ENCODE measurements around the gene SNCAIP. TPM values are rescaled to one million over a fixed set of nuclear protein-coding genes. Genes with fewer than 3 reads are reported as not detected.

SNCAIP gene
- total RNA-seq, result 1.2 TPM
- long read RNA-seq, partial matches to known transcripts, result 1 of 4 reads
- long read RNA-seq, other reads (novel, unspliced or antisense), result 2 of 4 reads

DNA sequence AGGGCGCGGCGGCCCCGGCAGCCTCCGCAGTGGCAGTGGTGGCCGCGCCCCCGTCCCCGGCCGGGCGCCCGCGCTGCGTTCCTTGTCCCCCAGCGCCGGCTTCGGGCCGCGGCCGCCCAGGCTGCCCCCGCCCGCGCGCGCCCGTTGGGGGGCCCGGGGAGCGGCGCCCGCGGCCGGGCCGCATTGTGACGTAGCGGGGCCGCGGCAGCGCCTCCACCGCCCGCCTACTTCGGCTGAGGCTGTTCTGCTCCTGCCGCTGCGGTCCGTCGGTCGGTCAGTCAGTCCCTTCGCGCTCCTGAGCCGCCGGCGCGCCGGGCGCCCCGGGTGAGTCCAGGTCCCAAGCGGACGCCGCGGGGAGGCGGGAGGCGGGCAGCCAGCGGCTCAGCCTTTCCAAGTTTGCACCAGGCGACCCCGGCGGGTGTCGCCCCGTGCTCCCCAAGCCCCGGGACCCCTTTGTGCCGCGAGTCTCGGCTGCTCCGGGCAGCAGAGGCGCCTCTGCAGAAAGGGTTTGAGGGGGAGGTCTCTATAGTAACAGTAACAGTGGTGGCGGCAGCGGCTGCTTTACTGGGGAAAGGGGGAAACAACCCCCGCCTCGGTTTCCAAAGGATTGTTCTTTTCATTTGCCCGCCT is at the start of gene SNCAIP:
TSS of gene SNCAIP (plus strand) at position 277 of the 630 bp plus-strand sequence. CDS start 78,898 bp downstream, outside the sequence.
- DNase-seq, result peak; percentile 67
- intact Hi-C loops (cut with DNase I), result no loop called here
- ATAC-seq (ENCODE audit: poor library complexity), result peak; percentile 81

DNA sequence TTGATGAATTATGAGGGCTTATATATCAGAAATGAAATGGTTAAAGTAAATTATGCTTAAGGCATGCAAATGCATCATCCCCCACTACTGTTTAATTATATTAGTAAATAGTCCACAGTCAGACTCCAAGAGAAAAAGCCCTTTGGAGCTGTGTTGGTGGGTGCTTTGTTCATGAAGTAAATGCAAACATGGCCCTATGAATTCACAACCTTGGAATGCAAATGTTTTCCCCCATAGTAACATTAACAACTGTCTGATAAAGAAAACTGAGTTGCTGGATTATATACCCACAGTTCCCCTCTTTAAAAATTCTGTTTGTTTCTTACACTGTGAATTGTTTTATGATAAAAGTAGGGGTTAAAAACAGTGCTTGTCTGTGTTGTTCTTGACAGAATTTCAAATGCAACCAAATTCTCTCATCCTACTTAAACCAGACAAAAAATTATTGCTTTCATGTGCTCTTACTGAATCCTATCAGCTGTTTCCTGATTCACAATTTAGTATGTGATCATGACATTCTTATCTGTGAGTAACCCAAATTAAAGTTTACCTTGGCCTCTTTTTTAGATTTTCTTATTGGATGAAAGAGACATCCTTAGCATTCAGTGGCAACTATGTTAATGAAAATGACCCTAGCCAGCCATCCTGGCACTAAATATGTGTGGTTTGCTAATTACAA is 48.5 kb upstream of the SNCAIP start:
- ATAC-seq (ENCODE audit: poor library complexity), result no peak
- intact Hi-C loops (cut with DNase I), result no loop called here
- no peak for DNase-seq

DNA sequence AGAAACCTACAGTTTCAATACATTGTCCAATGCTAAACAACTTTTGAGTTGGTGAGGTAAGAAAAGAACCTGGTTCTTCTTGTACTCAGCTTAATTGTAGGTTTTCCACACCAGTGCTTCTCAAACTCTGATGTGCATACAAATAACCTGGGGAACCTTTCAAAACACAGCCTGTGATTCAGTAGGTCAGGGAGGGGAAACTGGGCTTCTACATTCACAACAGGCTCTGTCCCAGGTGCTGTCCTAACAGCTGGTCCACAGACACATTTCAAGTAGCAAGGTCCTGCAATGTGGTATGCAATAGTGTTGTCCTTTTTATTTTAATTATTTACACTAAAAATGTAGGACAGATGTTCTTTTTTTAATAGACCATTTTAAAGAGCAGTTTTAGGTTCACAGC is 47.4 kb upstream of the SNCAIP start:
- no peak for DNase-seq
- intact Hi-C loops (cut with DNase I), result no loop called here
- ATAC-seq (ENCODE audit: poor library complexity), result no peak

DNA sequence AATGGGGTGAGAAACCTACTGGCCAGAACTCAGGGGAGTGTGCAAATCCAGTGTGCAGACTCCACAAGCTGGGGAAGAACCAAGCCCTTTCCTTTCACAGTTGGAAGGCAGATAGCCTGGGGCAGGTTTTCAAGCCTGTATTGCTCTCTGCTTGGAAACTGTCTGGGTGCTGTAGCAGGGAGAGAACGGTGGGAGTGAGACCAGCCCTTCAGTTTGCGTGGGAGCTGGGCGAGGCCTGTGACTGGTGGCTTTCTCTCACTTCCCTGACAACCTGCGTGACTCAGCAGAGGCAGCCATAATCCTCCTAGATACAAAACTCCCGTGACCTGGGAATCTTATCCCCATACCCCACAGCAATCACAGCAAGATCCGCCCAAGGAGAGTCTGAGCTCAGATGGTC is 44.9 kb upstream of the SNCAIP start:
- intact Hi-C loops (cut with DNase I), result no loop called here
- ATAC-seq (ENCODE audit: poor library complexity), result no peak
- no peak for DNase-seq

DNA sequence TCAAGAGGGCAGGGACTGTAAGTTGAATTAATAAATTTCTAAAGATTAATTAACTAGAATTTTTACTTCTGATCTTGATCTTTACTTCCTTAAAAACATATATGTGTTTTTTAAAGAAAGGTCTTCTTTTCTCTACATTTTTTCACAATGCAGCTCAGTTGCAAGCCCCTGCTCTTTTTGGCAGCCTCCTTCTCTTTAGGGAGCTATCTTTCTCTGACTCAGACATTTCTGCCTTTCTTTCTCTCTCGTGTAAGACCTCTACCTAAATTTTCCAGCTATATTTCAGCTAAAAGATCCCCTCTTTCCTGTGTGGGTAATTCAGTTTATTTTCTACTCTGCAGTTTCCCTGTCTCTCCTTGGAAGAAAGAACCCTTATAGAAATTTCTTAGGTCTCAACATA is 38.3 kb upstream of the SNCAIP start:
- DNase-seq (no peak), ATAC-seq (ENCODE audit: poor library complexity) (no peak)
- intact Hi-C loops (cut with DNase I), result no loop called here

DNA sequence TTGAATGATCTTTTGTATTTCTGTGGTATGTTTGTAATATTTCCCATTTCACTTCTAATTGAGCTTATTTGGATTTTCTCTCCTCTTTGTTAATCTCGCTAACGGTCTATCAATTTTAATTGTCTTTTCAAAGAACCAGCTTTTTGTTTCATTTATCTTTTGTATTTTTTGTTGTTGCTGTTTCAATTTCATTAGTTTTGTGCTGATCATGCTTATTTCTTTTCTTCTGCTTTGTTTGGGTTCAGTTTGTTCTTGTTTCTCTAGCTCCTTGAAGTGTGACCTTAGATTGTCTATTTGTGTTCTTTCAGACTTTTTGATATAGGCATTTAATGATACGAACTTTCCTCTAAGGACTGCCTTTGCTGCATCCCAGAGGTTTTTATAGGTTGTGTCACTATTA is 28.4 kb upstream of the SNCAIP start:
- intact Hi-C loops (cut with DNase I), result no loop called here
- DNase-seq, result no peak
- ATAC-seq (ENCODE audit: poor library complexity), result no peak

DNA sequence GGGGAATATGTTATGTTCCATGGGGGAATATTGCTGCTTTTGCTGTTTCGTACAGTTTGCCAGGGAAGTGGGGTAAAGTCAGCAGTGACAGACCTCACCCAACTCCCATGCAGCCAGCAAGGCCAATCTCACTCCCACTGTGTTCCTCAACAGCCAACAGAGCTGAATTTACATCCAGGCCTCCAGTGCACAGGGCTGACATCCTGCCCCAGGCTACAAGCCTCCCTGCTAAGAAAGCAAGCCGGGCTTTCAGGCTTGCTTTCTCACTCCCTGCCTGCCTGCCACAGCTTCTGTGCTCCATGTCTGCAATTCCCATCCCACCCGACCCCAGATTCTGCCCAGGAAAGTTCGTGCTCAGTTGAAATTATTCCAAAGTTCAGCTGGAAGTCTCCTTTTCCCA is 25.5 kb upstream of the SNCAIP start:
- ATAC-seq (ENCODE audit: poor library complexity) (no peak), DNase-seq (no peak)
- intact Hi-C loops (cut with DNase I), result no loop called here

DNA sequence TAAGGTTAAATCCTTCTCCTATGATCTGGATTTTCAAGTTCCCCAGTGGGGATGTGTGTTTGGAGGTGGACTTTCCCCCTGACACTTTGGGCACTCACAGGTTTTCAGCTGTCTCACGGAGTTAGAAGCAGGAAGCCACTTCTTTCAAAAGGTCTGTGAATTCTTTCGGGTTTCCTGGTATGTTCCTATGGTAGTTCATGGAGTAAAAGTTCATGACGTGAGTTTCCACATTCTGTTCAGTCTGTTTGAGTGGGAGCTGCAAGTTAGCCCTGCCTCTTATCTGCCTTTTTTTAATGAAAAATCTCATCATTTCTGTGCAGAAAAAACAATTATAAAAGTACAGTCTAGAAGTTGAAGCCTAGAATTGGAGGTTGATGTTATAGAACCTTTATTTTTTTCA is 24.9 kb upstream of the SNCAIP start:
- DNase-seq (no peak), ATAC-seq (ENCODE audit: poor library complexity) (no peak)
- intact Hi-C loops (cut with DNase I), result no loop called here

DNA sequence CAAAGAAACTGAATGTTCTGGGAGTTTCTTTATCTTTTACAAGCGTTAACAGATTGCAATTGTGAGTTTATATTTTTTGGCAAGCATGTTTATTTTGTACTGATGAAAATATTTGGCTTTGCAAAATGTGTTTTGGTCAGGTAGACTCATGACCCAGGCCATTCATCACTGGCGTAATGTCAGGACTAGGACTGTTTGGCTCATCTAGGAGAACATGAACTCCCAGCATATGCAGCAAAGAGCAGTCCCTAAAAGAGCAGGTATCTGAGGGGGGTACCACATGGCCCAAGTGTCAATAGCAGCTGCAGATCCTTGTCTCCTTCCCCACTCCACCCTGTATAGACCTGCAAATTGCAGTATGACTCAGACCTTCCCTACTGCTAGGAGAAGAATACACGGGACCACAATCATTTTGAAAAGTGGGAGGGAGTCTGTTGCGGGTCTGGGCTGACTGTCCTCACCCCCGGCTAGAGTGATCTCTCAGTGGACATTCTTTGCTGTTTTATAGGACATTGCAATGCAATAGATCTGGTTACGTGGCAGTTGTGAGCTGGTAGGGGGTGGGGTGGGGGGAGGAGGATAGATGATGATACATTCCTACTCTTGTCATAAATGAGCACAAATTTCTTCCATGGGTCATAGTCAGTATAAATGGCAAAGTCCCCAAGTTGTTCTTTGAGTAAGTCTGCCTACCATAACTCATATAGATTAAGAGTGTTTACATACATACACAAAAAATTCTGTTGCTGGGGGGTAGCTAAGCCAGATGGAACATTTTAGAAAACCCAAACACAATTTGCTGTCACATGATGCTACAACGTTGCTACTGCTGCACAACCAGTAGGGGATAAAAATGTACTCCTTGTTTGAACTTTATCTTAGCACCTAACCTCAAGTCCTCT is 20.8 kb upstream of the SNCAIP start:
- no peak for ATAC-seq (ENCODE audit: poor library complexity)
- DNase-seq, result no peak
- intact Hi-C loops (cut with DNase I), result loop anchor here (10.0 kb wide), 1 partner anchor 124 kb away; no protein-coding TSS in a partner anchor

DNA sequence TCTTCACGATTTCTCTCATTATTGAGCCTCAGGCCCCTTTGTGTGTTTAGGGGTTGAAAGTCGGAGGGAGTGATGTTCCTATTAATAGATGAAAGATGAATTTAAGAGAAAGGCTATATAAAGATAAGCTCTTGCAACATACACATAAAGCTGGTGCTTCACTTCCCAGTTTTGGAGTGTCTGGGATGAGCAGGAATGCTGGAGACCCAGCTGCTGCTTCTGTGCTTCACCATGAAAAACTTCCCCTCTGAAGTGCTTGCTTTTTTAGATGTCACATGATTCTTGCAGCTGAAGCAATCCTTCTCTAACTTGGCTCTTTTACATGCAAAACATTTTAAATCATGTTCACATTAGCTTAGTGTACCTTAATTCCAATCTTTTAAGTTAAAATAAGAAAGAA is 19.7 kb upstream of the SNCAIP start:
- no peak for ATAC-seq (ENCODE audit: poor library complexity)
- DNase-seq, result no peak
- intact Hi-C loops (cut with DNase I), result loop anchor here (10.0 kb wide), 1 partner anchor 122 kb away; no protein-coding TSS in a partner anchor

DNA sequence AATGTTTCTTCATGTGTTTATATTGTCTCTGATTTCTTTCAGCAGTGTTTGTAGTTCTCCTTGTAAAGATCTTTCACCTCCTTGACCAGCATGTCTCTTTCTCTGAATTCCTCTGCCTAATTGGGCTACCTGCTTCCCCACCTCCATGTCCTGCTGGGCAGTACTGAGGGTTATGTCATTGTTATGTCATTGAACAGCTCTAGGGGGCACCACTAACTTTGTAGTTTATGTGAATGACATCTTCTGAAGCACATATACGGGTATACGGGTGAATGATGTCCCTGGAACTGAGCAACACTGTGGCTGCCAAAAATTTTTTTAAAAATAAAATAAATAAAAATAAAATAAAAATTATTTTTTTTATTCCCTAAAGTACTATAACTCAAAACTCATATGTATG is 16.9 kb upstream of the SNCAIP start:
- DNase-seq (no peak), ATAC-seq (ENCODE audit: poor library complexity) (no peak)
- intact Hi-C loops (cut with DNase I), result loop anchor here (10.0 kb wide), 1 partner anchor 120 kb away; no protein-coding TSS in a partner anchor

DNA sequence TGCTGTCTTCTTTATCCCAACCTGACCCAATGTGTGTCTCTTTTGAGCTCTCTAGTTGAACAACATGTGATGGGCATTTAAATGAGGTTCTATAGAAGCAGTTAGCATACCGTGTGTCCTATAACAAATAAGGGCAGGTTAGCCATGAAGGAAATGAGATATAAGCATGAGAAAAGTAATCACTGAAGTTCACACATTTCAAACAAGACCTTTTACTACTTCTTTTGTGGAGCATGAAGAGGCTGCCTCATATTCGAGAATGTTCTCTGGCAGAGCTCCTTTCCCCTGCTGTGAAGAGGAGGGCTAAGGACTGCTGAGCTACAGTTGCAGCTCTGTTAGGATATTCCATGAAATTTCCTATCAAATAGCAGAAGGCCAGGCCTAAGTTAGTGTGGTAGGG is 15.2 kb upstream of the SNCAIP start:
- ATAC-seq (ENCODE audit: poor library complexity), result no peak
- no peak for DNase-seq
- intact Hi-C loops (cut with DNase I), result loop anchor here (10.0 kb wide), 1 partner anchor 118 kb away; no protein-coding TSS in a partner anchor

DNA sequence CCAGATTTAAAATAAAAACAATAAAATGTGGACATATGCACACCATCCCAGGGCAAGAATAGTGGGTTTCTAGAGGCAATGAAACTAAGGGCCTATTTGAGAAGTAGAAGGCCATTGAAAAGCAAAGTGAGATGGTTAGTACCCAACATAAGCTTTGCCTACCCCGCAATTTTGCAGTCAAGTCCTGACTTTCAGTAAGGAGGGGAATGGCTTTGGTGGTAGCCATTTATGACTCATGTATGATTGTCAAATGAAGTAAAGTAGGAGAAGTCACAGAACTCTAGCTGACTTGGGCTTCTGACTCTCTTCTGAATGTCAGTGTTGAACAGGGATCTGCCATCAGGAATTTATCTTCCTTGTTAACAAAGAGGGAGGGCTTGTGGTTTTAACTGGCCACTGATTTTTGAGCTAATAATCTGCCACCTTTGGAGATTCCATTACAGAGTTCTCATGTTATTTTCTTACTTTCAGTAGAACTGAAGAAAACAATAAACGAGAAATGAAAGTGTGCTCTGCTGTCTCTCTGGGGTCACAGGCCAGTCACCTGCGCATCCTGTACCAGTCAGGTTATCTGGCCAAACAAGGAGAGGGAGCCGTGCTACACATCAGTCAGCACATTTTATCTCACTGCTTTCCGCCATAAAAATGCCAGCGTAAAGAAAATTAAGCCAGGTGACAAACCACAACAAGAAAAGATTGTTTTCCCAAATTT is 14.3 kb upstream of the SNCAIP start:
- no peak for DNase-seq
- intact Hi-C loops (cut with DNase I), result loop anchor here (10.0 kb wide), 1 partner anchor 117 kb away; no protein-coding TSS in a partner anchor
- no peak for ATAC-seq (ENCODE audit: poor library complexity)

DNA sequence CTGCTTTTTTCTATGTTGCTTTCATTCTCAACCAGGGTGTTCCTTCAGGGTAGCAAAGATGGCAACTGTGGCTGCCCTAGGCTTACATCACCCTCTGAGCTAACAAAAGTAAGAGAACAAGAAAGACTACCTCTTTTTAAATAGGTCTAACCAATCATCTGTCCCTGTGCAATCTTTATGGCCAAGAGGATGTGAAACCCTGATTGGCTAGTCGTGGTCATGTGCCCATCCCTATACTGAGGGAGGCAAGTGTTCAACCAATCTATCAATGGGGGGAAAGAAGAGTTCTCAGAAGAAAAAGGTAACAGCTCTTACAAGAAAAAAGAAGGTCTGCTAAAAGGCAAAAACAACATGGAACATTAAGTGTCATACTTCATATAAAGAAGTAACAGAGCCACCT is 11.7 kb upstream of the SNCAIP start:
- intact Hi-C loops (cut with DNase I), result no loop called here
- DNase-seq (no peak), ATAC-seq (ENCODE audit: poor library complexity) (no peak)

DNA sequence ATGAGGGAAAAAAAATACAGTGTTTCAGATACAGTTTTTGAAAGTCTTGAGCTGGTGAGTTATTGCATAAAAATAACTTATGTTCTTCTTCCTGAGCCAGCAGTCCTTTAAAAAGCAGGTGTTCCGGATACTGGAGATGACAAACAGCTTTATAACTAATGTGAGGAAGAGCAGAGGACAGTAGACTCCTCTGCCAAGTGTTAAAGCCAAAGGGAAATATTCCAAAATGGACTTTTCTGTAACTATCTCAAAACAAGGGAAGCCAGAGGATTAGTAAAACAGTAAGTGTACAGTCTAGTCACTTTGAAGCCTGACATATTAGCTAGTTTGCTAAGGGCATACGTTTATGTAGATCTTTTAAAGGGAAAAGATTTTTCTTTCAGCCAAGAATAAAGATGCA is 11.0 kb upstream of the SNCAIP start:
- intact Hi-C loops (cut with DNase I), result no loop called here
- DNase-seq, result no peak
- ATAC-seq (ENCODE audit: poor library complexity), result no peak

DNA sequence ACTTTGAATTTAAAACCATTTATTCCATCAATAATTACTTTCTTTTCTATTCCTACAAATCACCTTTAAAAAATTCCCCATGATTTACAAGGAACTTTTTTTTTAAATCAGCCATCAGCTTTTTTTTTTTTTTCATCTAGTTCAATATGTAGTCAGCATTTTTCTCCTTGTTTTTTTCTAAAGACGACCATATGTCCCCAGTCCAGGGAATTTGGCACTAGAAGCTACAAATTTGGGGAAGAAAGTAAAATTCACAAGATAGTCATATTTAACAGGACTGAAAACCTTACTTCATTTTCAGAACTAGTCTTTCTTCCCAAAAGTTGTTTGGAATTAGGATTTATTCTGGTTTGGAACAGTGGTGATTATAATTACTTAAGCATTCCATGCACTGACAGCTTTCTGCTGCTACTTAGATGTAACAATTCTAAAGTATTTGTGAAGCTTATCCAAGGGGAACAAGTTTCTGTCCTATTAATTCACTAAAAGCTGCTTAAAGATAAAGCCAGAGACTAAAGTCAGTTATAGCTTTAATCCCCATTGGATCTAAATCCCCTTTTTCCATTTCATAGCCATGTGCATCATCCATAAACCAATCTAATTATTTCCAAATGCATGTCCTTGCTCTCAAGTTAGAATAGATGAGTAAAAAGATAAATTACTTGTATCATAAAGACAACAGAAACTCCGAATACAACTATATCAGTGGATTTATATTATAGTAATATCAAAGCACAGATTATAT is 7.4 kb upstream of the SNCAIP start:
- DNase-seq (no peak), ATAC-seq (ENCODE audit: poor library complexity) (no peak)
- intact Hi-C loops (cut with DNase I), result no loop called here

DNA sequence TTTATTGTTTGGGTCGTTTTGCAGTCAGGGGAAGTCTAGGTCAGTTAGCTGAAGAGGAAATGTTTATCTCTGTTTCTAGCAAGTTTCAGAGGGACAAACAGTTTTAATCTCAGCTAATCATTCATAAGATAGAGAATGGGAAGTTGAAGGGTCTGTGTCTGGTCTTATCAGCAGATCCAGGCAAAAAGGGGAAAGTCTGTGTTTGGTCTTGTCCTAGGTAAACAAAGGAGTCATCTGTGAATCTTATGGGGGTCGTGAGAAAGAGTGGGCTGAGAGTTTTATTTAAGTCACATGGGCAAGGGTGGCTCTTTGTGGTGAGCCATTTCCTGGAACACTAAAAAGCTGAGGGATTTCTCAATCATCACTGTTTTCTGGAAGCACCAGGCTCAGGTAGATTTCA is 5.6 kb upstream of the SNCAIP start:
- intact Hi-C loops (cut with DNase I), result no loop called here
- ATAC-seq (ENCODE audit: poor library complexity) (no peak), DNase-seq (no peak)

DNA sequence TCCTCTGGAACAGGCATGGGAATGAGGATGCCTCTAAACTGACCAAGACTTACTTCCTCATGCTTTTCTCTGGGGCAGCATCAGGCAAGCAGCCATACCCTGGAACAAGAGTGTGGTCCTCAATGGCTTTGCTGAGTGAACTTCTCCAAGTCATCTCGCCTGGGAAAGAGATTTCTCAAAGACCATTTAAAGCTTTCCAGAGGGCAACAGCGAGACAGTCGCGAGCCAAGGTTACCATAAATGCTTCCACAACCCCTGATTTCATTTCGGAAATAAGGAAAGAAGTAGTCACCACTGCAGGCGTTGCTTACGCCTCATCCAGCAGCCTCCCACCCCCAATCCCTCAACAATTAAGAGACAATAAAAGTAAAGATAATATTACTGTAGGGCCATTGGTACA is 1.1 kb upstream of the SNCAIP start:
- peak; percentile 54 for ATAC-seq (ENCODE audit: poor library complexity)
- intact Hi-C loops (cut with DNase I), result no loop called here
- peak; percentile 41 for DNase-seq

All from Right ventricle myocardium superior (tissue), 1 donor.